ENCODE results near the gene CKAP4.

The CKAP4 gene

GRCh38 chr12:106239241-106239950, 8.4 kb downstream of the CKAP4 start:
- no peak for DNase-seq

GRCh38 chr12:106238146-106238545, 9.7 kb downstream of the CKAP4 start:
- no peak for DNase-seq

GRCh38 chr12:106235770-106236169, 12.1 kb downstream of the CKAP4 start:
- no peak for DNase-seq

GRCh38 chr12:106234449-106234848, 13.4 kb downstream of the CKAP4 start:
- DNase-seq, result no peak

- DNase-seq, result no peak
These were observed 14.8 kb downstream of the CKAP4 start for GRCh38 chr12:106233011-106233410.

GRCh38 chr12:106229036-106229591, 18.7 kb downstream of the CKAP4 start:
- no peak for DNase-seq

- DNase-seq, result no peak
These were observed 19.5 kb downstream of the CKAP4 start for GRCh38 chr12:106228320-106228710.

GRCh38 chr12:106227641-106228319, 20.0 kb downstream of the CKAP4 start:
- no peak for DNase-seq

- peak; percentile 47 to 55 for DNase-seq
These were observed 20.8 kb downstream of the CKAP4 start for GRCh38 chr12:106226884-106227640.

- DNase-seq, result no peak
These were observed 23.5 kb downstream of the CKAP4 start for GRCh38 chr12:106224355-106224706.

- peak; percentile 50 to 59 for DNase-seq
These were observed 24.1 kb downstream of the CKAP4 start for GRCh38 chr12:106223485-106224354.

- no peak for DNase-seq
These were observed 27.3 kb downstream of the CKAP4 start for GRCh38 chr12:106220536-106220935.

- no peak for DNase-seq
These were observed 28.8 kb downstream of the CKAP4 start for GRCh38 chr12:106219043-106219442.

GRCh38 chr12:106217706-106218105, 30.1 kb downstream of the CKAP4 start:
- no peak for DNase-seq

- DNase-seq, result no peak
These were observed 33.2 kb downstream of the CKAP4 start for GRCh38 chr12:106214571-106214970.

- DNase-seq, result no peak
These were observed 34.2 kb downstream of the CKAP4 start for GRCh38 chr12:106213662-106214061.

GRCh38 chr12:106211973-106212372, 35.8 kb downstream of the CKAP4 start:
- DNase-seq, result peak; percentile 10 to 40

GRCh38 chr12:106205208-106206069, 42.4 kb downstream of the CKAP4 start:
- DNase-seq, result peak; percentile 64 to 67

GRCh38 chr12:106204312-106204711, 43.5 kb downstream of the CKAP4 start:
- no peak for DNase-seq

- no peak for DNase-seq
These were observed 49.8 kb downstream of the CKAP4 start for GRCh38 chr12:106197906-106198623.

- no peak for DNase-seq
These were observed 52.2 kb downstream of the CKAP4 start for GRCh38 chr12:106195621-106196027.

All from SHP77 (cell line).